Measurements from ENCODE around the gene FILIP1. TPM values are rescaled to one million over a fixed set of nuclear protein-coding genes. Genes with fewer than 3 reads are reported as not detected.

Gene FILIP1
- total and polyA plus RNA-seq, 8 donors: 0.31 to 29.8 (median 5.7) TPM

GRCh38 chr6:75512591-75512990 lies 19.0 kb upstream of the FILIP1 start:
- Histone ChIP-seq H3K27ac (no peak overlapping the region), H3K4me3 (no peak overlapping the region), H3K36me3 (no peaks in the 10 kb centered on the region), H3K4me1 (no peaks in the 10 kb centered on the region), H3K9me3 (no peaks in the 10 kb centered on the region), H3K27me3 (no peaks in the 10 kb centered on the region)
- no peak for DNase-seq
- no peak for TF ChIP-seq CTCF (IDR thresholded peaks at IDR 0.05)
- no peak for TF ChIP-seq POLR2AphosphoS5 (IDR thresholded peaks at IDR 0.05)
- TF ChIP-seq POLR2A (IDR thresholded peaks at IDR 0.05): no peak
- no peak for TF ChIP-seq EP300 (IDR thresholded peaks at IDR 0.05)
- intact Hi-C loops (cut with DNase I; ENCODE audit: low total_unique reads): no loop called here
- 90 to 93% (median 92%) methylated on average over 2 of the region's 2 CpGs for WGBS, 5 donors

- no peak for TF ChIP-seq POLR2AphosphoS5 (IDR thresholded peaks at IDR 0.05)
- no peak for TF ChIP-seq CTCF (IDR thresholded peaks at IDR 0.05)
- Histone ChIP-seq H3K27me3 (no peaks in the 10 kb centered on the region), H3K9me3 (no peaks in the 10 kb centered on the region), H3K4me3 (no peak overlapping the region), H3K27ac (no peak overlapping the region), H3K36me3 (no peaks in the 10 kb centered on the region), H3K4me1 (no peaks in the 10 kb centered on the region)
- intact Hi-C loops (cut with DNase I; ENCODE audit: low total_unique reads): no loop called here
- no peak for DNase-seq
- 73 to 87% (median 81%) methylated on average over 2 of the region's 2 CpGs for WGBS, 5 donors
Observed at GRCh38 chr6:75505424-75505823, 11.8 kb upstream of the FILIP1 start.

GRCh38 chr6:75504465-75505222 lies 11.0 kb upstream of the FILIP1 start:
- TF ChIP-seq POLR2A (IDR thresholded peaks at IDR 0.05) (no peak), EP300 (IDR thresholded peaks at IDR 0.05) (no peak), CTCF (IDR thresholded peaks at IDR 0.05) (no peak)
- no peaks in the 10 kb centered on the region for H3K36me3 ChIP-seq
- no peaks in the 10 kb centered on the region for H3K27me3 ChIP-seq
- no peak overlapping the region for H3K4me3 ChIP-seq
- DNase-seq: no peak
- H3K4me1 ChIP-seq: no peaks in the 10 kb centered on the region
- intact Hi-C loops (cut with DNase I; ENCODE audit: low total_unique reads): no loop called here
- no peak overlapping the region for H3K27ac ChIP-seq
- H3K9me3 ChIP-seq: no peaks in the 10 kb centered on the region
- 82 to 89% (median 88%) methylated on average over 4 of the region's 4 CpGs for WGBS, 5 donors

GRCh38 chr6:75503291-75503690 lies 9.7 kb upstream of the FILIP1 start:
- TF ChIP-seq POLR2AphosphoS5 (IDR thresholded peaks at IDR 0.05): no peak
- TF ChIP-seq EP300 (IDR thresholded peaks at IDR 0.05): no peak
- no peak for TF ChIP-seq POLR2A (IDR thresholded peaks at IDR 0.05)
- TF ChIP-seq CTCF (IDR thresholded peaks at IDR 0.05): no peak
- H3K4me3 ChIP-seq: no peak overlapping the region
- no peaks in the 10 kb centered on the region for H3K27me3 ChIP-seq
- DNase-seq: no peak
- intact Hi-C loops (cut with DNase I; ENCODE audit: low total_unique reads): no loop called here
- 81 to 91% (median 82%) methylated on average over 2 of the region's 2 CpGs for WGBS, 5 donors
- H3K36me3 ChIP-seq: no peaks in the 10 kb centered on the region
- H3K27ac ChIP-seq: no peak overlapping the region
- no peaks in the 10 kb centered on the region for H3K4me1 ChIP-seq
- H3K9me3 ChIP-seq: no peaks in the 10 kb centered on the region

Data from stomach (tissue), 9 donors.